ENCODE data around the gene EAF1.
"Not testable (repeated sequence)": the region's sequence is repeated elsewhere in the genome, so short reads cannot be mapped to it uniquely, and the experiment has no call there.

EAF1 gene

DNA sequence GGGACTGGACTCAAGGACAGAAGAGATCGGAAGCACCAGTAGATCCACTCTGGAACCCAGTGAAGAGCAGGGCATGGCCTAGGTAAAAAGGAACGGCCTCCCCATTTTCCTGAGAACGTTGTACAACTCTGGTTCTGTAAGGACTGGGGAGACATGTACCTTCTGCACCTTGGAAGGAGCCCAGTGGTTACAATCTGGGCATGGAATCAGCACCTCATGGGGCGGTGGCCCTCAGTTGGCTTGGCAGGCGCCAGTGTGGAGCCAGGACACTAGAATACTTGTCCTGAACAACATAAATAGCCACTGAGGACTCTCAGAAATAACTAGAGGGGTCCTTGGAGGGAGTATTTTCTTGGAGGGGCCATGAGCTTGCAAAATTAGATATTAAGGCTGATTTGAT lies 25.6 kb downstream of the EAF1 start:
- no peak for DNase-seq

DNA sequence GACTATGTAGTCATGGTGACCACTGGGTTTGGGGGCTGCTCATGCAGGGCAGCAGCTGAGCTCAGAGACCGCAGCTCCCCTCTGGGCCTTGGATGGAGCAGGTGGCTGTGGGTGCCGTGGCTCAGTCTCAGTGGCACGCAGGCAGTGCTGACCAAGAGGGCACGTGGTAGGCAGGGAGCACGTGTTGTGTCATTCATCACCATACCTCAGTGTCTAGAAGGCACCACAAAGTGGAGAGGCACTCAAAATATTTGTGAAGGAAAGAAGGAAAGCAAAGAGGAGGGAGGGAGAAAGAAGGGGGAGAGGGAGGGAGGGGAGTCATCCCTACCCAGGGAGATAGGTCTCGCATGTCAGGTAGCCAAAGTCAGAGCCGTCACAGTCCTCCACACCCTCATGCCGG lies 26.1 kb downstream of the EAF1 start:
- DNase-seq: no peak

DNA sequence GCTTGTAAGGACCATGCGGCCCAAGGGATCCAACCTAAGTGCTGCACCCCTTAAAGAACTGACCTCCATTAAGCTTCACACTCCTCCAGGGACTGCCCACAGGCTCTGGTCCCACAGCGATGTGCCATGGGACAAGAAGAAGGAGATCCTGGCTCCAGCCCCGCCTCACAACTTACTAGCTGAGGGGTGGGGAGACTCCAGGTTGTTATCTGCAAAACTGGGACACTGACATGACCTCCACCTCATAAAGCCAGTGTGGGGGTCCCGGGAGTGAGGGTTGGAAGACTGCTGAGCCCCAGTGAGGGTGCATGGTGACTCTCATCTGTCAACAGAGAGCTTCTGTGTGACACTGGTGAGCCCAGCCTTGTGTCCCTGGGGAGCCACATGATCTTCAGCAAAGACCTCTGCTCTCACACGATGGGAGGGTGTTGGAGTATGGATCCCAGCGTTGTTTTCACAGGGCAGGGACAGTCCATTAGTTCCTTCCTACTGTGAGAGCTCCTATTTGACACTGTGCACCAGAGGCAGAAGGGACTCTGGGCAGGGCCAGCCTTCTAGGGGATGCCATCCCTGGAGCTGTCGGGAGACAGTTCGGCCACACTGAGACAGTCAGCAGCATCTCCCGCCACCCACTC lies 26.7 kb downstream of the EAF1 start:
- DNase-seq: no peak

DNA sequence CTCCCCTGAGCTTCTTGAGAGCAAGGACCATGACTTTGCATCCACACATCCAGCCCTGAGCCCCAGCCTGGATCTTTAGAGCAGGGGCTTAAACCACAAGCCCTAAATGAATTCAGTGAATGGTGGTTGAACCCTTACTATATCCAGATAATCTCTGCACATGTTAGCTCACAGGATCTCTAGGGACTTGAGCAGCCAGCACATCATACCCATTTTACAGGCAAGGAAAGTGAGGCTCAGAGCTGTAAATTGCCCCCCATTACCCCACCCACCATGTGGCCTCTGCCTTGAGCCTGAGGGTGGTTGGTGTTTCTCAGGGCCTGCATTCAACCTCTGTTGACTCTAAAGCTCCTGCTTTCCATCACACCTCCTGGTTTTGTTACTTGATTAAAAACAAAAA lies 27.6 kb downstream of the EAF1 start:
- no peak for DNase-seq

DNA sequence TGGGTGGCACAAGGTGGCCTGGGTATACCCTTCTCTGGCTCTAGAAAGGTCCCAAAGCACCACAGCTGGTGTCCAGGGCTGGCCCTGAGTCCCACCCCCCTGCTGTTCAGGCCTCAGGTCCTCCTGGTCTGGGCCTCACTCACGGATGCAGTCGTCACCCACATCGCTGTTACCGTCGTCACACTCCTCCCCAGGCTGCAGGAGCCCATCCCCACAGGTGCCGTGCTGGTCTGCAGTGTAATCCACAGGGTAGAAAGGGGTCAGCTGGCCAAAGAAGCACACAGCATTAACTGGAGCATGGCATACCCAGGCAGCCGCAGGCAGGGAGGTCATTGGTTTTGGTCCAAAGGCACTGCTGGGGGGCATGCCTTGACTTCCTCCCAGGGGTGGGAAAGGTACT lies 28.4 kb downstream of the EAF1 start:
- no peak for DNase-seq

DNA sequence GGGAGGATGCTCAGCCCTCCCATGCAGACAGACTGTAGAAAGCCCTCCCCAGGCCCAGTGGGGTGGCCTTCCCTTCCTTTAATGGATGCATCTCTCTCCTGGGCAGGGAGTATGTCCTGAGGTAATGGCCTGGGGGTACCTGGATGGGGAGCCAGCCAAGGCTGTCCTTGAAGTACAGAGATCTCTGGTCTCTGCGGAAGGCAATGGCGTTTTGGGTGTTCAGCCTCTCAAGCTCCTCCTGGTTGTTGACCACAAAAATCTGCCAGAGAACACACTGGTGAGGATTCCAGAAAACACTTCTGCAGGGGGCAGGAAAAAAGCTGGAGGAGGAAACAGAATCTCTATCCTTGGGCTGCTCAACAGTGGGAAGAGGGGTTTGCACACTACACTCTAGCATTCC lies 28.9 kb downstream of the EAF1 start:
- no peak for DNase-seq

DNA sequence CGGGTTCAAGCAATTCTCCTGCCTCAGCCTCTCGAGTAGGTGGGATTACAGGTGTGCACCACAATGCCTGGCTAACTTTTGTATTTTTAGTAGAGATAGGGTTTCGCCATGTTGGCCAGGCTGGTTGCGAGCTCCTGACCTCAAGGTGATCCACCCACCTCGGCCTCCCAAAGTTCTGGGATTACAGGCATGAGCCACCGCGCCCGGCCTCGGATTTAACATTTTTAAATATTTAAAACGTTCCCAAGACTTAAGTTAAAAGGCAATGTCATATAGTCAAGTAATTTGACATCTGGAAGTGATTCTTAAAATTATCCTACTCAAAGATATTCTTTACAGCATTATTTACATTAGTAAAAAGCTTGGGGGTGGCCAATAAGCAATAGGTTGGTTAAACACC lies 29.5 kb downstream of the EAF1 start:
- not testable (repeated sequence) for DNase-seq

DNA sequence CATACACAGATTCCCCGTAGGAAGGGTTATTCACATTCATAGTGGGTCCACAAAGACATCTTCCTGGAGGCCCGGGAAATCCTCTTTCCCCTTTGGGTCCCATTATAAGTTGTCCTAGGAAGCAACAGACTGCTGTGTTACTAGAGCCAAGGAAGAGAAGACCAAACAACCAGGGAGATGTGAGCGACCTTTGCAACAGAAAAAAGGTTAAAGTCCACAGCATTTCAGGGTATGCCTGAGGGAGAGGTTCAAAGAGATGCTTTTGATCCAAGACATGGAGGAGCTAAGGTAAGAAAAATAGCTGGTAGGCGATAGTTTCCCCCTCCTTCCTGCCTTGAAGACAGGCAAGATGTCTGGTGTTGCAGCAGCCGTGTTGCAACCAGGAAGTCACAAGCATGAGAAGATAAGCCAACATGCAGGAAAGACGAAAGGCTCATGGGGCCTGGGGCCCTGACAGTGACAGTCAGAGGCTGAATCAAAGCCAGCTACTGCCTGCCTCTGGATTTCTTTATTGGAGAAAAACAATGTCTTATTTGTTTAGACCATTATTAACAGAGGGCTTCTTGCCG lies 30.9 kb downstream of the EAF1 start:
- peak; percentile 68 to 77 for DNase-seq

DNA sequence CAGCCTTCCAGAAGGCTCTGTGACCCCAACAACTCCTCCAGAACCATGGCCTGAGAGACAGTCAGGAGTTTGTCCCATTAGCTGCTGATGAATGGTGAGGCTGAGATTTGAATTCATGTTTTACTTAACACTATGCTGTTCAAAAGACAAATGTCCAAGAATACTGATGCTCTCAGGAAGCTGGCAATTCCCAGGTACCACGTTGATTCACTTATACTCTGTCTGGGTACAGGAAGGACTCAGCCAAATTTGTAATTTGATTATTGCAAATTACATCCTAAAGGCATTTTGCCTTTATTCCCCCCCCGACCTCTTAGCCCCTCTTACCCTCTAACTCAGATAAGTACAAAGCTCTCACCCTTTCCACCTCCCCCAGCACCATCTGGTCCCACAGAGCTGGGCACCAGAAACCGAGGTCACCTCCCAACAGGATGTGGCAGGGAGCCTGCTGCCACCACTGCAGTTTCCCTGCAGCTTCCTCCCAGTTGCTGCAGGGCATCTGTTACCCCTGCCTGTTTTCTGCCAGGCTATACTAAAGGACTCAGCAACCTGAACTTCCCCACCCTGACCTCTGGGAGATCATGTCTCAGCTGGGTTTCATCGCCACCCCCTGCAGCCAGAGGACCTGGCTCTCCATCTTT lies 33.6 kb downstream of the EAF1 start:
- DNase-seq: no peak

DNA sequence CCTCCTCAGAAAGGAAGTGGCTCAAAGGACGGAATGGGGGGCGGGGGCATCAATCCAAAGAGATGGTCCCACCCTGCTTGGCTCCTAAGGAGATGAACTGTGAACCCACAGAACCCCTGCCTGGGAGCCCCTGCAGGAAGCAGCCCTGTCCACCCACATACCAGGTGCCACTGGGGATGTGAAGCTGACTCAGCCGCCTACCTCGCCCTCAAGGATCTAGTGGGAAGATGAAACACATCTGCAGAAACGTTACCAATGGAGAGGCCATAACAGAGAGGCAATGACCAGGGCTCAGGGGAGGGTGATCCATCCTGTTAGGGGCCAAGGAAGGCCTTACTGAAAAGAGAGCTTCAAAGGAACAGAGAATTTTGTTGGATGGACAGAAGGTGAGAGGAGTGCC lies 35.1 kb downstream of the EAF1 start:
- no peak for DNase-seq

DNA sequence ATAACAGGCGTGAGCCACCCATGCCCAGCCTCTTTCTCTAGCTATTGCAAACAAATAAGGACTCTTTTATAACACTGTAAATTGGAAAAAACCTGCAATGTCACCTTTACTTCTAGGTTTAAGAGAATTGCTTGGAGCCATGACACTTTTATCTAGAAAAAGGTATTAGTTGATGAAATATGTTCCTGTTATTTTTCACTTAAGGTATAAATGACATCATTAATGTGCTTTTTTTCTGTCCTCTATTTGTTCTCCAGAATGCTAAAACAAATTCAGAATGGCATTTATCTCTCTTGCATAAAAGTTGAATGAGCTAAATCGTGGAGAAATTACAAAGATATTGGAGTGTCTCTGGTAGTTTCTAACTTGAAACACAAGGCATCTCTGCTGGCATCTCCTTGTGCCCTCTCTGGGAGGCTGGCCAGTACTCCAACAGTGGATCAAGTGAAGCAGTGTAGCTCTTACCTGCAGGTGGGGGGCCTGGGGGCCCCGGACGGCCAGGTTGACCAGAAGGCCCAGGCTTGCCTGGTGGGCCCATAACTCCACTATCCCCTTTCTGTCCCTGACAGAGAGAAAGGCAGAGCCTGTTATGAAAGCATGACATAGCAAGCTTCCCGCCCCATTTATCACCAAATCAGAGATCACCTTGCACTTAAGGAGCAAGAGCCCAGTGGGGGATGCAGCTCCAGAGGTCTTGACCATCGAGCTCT lies 38.6 kb downstream of the EAF1 start:
- DNase-seq: no peak

DNA sequence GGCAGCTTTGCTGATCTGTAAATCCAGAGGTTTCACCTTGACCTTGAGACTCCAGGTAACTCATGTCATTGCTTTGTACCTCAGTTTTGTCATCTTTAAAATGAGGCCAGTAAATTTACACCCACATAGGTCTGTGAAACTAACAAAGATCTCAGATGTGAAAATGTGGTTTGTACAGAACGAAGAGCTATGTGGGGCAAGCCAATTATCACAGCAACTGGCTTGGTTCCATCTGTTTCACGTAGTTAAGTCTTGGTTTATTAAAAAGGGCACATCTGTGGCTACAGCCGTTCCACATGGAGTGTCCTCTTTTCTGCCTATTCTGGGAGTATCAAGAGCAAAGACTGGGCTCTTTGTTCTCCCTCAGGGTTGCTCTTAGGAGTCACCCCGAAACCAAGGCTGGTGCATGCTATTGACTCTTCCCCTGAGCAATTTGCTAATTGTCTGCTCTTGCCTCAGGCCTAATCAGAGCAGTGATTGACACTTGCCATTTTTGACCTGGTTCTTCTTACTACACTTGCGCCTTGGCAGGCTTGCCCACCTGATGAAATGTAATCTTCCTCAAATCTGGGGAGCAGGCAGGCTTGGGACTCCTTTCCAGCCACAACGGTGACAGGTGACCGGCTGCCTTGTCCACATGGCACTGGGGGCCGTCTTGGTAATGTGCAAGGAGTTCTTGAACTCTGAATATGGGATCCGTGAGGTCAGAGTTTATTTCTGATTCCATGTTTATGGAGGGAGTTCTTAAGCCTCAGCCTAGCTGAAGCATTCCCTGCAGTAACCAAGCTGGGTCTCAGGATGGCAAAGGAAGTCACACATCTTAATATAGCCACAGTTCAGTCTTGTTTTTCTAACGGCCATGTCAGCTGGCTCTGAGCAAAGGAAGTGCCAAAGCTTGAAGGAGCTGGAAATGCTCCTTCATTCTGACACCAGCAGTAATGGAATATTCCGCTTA lies 40.1 kb downstream of the EAF1 start:
- no peak for DNase-seq

DNA sequence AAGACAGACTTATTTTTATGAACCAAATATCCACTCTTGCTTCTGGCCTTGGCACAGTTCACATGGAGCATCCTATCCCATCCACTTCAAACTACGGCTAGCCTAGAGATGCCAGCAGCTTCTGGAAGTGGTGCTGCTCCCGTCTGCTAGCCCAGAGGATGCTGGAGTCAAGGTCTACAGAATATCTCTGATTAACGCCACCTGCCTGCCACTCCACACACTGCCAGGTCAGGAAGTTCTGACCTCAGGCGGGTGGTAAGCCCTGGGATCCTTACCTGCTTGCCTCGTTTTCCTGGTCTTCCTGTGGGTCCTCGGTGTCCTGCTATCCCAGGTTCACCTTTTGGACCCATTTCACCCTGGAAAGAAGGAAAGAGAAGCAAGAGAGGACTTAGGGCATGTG lies 42.9 kb downstream of the EAF1 start:
- DNase-seq: no peak

DNA sequence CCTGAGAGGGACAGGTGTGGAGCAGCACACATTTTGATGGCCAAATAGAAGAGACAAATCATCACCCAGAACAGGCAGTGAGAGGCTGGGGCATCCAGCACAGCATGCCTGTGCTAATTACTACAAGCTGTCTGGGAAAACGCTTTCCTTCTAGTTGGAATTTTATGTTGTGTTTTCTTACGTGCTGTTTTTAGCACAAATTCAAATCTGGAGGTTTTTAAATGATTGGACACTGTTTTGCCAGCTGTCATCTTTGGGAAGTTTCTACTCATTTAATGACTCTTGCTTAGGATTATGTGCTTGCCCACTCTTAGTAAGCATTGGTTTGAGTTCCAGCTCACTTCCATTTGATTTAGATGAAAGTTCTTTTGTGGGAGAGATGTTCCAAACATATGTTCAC lies 43.5 kb downstream of the EAF1 start:
- no peak for DNase-seq

DNA sequence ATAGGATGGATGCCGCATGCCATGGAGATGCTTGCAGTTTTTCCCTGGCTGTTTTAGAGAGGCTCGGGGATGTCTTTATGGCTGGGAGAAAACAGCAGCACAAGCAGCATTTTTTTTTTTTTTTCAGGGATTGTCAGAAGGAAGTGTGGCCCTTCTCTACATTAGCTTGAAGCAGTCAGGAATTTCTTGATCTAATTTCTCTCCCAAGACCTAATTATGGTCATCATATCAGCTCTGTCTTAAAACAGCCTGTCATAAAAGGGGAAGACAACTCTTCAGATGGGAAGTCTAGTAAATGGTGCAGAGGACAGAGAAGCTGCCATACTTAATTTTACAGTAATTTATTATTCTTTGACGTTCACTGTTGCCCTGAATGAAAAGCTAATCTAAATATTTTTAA lies 44.5 kb downstream of the EAF1 start:
- DNase-seq: no peak

DNA sequence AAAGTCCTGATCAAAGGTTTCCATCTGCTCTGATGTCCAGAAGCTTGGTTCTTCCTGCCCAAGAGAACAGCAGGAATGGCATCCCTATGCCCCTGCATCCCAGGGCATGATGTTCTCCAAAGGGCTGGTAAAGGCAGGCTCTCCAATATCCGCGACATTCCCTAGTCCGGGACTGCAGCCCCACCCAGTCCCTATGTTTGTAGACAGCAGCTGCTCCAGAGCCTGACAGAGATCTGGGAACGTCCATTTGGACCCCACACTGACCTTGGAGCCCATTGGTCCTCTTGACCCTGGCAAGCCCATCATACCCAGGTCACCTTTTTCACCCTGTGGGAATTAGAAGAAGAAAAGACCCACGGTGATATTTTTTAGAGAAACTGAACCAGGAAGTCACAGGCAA lies 47.8 kb downstream of the EAF1 start:
- no peak for DNase-seq

DNA sequence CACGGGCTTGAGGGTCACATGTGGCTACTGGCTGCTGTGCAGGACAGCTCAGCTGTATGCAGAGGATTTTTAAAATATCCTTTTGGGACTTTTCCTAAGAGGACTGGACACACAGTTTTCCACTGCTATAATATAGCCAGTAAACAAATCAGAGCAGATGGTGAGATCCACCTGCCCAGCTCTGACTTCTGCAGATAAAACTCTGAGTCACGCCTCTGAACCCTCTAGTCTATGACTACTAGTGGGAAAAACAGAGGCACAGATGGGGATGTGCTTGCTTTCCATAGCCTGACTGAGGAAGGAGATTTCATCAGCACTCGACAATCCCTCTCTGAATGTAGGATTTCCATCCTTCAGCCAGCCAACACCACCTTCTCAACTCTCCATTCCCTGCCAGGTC lies 49.0 kb downstream of the EAF1 start:
- no peak for DNase-seq

DNA sequence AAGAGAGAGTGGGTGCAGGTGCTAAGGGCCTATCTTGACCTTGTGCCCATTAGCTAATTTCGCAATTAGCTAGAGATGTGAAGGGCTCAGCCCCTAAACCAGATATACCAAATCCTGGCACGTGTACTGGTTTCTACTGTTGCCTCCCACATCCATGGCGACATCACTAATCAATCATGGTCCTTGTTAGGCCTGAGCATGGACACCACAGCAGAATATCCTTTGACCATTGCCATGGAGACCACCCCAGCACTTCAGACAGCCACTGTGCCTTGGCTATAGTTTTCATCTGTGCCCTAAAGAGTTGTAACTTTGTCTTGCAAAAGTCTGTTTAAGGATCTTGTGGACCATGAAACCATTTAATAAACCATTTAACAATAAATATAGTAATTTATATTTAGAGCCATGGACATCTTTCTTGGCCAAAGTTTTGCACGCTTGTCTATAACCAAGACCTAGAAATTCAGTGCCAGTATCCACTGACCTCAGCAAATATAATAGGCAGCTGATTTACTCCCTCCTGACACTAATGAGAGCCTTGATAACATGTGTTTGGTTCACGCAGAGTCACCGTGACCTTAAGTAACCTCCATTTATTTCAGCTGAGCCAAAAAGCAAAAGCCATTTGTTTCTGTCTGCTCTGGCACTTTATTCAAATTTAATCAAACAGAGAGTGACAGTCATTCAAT lies 50.7 kb downstream of the EAF1 start:
- DNase-seq: no peak

DNA sequence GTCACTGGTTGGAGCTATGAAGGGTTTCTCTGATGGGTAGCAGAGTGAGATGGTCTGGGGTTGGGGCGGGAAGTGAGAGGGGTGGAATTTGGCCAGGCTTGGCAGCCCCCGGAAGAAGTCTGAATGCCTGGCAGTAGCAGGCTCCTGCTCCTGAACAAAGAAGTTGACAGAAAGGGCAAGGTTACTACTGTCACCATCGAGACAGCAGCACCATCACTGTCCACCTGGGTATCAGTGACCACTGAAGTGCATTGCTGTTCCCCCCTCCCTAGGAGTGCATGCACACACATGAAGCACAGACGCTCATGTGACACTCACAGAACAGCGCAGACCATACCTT lies 51.2 kb downstream of the EAF1 start:
- no peak for DNase-seq

DNA sequence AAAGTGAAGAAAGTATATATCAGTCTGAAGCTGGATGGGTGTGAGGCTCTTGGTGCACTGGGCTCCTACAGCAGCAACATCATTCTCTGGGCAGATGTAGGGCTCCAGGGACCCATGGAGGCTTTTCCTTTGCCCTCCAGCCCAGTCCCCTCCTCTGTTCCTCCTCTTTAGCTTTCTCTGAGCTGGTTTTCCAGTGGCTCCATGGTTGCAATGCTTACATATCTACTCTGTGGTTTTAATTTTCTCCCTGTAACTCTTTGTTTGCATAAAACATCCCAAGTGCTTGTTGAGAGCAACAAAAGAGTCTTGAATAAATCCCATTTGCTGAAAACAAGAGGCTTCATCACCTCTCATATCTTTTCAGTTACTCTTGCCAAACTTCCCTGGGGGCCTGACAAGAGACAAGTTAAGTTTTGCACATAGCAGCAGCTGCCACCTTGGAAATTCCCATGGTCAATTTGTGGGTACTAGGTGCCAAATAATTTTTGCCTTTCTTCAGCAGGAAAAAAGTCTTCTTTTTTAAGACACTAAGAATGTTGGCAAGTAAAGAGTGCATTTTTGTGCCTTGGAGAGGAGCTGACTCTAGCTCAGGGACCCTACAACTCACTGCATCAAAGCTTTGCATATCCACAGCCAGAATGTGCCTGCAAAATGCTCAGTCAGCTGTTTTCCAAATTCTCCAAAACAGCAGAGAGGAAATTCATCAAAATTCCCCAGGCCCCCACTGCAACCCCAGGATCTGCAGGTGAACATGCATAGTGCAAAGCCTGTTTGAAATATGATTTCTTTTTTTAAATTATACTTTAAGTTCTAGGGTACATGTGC lies 52.2 kb downstream of the EAF1 start:
- no peak for DNase-seq

DNA sequence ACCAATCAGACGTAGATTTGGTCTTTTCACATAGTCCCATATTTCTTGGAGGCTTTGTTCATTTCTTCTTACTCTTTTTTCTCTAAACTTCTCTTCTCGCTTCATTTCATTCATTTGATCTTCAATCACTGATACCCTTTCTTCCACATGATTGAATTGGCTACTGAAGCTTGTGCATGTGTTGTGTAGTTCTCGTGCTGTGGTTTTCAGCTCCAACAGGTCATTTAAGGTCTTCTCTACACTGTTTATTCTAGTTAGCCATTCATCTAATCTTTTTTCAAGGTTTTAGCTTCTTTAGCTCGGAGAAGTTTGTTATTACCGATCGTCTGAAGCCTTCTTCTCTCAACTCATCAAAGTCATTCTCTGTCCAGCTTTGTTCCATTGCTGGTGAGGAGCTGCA lies 57.2 kb downstream of the EAF1 start:
- not testable (repeated sequence) for DNase-seq

Data from inflammatory macrophage (primary cell).